GF-D8 (cell line): Measurements from ENCODE around the gene TUBB6.

Experiments
- DNase-seq: peaks from one replicate; lab custom pipeline; 2025; lab: John Stamatoyannopoulos, UW

The TUBB6 gene

DNA sequence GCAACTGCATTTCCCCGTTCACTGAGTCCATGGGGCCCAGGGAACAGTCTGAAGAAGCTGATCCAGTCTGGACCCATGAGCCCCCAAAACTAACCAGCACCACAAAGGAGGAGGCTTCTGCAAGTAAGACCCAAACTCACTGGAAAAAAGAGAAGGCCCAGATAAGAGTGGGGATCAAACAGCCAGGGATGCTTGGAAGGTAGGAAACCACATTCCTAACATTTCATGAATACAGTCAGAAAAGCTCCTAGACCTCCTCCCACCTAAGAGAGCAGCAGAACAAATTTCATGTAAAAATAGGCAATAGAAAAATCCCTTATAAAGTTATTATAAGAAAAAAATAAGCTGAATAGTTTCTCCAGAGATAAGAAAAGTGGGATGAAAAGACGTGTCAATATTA is 30.3 kb downstream of the TUBB6 start:
- no peak for DNase-seq

DNA sequence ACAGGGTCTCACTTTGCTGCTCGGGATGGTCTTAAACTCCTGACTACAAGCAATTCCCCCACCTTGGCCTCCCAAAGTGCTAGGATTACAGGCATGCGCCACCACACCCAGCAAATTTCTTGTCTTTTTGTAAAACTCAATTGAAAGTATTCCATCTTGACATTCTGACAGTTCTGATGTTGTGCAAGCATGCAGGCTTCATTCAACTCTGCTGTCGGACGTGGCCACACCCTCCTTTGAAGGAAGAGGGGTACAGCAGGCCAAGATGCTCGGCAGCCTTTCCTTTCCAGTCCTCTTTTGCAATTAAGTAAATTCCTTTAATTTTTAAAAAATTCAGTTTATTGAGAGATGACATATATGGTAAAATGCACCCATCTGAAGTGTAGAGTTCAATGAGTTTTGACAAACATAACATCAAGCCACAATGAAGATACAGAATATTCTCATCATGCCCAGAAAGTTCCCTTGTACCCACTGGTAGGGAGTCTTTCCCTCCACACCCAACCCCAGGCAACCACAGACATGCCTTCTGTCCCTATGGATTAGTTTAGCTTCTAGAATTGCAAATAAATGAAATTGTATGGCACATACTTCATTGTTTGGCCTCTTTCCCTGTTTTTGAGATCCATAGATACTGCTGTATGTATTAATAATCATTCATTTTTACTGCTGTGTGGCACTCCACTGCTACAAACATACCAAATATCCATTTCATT is 33.1 kb downstream of the TUBB6 start:
- no peak for DNase-seq

DNA sequence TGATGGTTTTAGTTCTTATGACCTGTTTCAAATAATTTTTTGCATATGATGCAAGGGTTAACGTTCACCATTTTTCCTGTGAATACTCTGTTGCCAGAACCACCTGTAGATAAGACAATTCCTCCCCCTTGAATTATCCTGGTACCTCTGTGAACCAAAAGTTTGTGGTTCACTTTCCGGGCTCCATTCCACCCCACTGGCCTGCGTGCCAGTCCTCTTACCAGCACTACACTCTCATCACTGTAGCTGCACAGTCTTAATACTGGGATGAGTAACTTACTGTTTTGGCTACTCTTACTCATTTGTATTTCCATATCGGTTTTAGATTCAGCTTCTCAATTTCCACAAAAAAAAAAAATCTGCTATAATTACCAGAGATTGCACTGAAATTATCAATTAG is 34.6 kb downstream of the TUBB6 start:
- DNase-seq: no peak

DNA sequence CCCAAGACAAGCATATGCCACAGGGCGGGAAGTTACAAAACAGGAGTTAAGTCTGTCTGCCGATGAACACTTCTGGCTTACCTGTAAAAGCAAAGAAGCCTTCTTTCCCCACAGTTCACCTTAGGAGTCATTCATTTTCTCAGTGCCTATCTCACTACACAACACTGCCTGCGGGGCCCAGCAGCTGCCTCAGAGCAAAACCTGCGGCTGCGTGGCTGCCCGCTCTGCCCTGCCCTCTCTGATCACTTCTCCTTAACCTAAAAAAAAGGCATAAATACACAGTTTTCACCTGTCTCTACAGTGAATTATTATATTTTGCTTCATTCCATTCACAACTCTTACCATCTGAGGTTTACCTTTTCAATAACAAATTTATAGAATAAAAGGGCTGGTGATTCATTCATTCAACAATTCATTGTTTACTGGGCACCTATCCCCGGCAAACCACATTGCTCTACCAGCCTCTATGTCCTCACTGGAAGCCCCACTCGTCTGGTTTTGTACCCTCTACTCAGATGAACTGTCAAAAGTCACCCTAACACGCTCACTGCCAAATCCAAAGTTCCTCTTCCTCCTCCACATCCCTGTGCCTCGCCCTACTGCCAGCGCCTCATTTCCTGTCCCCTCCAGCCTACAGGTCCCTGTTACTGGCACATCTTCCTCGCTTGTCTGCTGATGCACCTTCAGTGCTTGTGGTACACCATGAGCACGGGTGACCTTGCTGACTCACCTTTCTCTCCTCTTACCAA is 37.6 kb downstream of the TUBB6 start:
- no peak for DNase-seq

DNA sequence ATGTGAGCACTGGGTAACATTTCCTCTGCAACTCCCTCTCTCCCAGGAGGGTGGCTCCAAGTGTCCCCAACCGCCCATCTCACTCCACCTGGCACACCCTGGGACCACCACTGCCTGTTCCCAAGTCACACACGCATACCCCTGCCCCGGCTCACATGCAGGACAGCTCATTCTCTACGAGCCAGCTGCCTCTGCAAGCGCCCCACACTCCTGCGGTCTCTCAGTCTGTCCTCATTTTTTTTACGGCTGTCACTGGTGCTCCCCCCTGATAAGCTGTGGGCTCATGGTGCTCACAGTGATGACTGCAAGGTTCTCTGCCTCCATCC is 38.2 kb downstream of the TUBB6 start:
- DNase-seq: no peak

DNA sequence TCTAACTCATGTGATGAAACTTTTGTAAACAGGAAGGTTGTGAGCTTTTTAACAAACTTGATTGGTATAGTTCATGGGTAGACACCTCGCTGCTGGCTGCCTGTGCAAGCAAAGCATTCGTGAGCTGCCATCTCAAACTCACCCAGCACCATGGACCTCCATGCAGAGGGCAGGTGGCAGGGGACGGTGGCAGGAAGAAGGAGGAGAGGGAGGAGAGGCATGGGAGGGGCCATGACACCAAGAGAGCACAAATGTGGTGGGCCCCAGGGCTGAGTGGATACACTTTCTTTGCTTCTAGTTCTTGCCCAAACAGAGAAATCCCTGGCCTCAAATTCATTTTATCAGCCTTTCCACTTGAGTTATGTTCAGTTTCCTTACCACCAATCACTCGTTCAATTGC is 39.9 kb downstream of the TUBB6 start:
- no peak for DNase-seq

DNA sequence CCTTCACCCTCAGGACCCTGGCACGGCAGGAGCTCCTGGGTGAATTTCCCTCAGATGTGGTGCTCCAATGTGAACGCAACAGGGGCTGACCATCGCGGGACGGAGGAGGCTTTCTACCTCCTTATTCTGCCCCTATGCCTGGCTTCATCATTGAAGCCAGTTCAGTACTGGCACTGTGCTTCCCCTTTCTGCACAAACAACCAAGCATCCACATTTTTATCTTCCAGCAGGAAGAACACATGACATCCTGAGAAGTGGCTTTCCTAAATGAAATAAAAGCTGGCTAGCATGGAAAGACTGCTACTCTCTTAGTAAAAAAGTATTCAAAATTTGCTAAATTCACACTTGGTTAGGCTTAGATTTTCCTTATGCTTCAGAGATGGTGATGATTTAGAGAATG is 44.1 kb downstream of the TUBB6 start:
- DNase-seq: no peak

DNA sequence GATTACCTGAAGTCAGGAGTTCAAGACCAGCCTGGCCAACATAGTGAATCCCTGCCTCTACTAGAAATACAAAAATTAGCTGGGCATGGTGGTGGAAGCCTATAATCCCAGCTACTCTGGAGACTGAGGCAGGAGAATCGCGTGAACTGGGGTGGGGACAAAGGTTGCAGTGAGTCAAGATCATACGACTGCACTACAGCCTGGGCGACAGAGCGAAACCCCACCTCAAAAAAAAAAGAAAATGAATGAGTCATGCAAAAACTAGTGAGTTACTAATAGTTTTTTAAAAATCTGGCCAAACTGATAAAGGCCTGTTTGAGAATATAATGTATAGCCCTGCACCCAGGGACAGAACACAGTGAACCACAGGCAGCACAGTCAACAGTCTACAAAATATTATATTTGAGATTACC is 51.5 kb downstream of the TUBB6 start:
- DNase-seq: no peak

DNA sequence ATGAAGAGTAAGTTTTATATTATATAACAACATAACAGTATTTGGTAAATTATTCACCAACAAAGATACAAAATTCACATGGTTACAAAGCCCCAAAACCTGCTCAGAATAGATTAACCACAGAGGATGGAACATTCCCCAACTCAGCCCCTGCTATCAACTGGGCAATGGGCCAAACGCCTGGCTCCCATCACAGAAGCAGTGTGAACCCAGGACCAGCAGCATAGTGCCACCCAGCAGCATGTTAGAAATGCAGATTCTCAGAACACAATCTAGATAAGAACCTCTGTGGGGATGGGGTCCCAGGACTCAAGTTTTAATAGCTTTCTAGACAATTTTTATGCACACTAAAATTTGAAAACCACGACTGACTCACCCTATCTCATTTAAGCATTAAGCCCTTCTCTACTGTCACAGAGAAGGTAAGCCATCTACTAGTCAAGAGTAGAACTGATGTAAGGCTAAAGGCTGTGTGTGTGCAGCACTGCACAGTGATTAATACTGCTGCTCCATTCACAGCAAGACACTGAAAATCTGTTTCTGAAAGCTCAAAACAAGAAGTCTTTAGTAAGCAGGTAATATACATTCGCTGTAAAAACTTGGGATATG is 53.8 kb downstream of the TUBB6 start:
- no peak for DNase-seq

DNA sequence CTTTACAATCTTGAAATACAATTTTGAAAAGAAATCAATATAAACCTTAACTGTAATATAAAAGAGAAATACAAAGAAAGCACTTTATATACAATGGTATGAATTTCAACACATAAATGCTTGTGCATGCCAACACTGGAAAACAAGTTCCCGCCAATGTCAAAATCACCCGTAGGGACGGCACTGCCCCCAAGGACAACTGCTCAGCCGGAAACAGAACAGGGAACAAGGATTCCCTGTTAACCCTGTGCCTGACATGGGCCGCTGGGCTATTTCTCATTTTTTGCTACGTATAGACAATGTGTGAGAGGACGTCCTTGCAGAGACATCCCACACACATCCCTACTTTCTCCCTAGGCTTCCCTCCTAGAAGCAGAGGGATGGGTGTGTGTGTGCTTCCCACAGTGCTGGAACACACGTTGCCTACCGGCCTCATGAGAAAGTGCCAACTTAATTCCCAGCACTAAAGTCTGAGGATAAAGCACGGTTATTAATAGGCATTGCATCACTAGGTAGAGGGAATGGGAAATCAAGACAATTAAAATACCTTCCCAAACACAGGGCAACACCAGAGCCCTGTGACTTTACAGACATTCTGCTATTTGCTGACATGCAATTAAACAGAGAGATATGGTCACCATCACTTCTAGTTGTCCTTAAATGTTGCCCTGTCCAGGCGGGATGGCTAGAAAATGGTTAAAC is 54.6 kb downstream of the TUBB6 start:
- DNase-seq: no peak

DNA sequence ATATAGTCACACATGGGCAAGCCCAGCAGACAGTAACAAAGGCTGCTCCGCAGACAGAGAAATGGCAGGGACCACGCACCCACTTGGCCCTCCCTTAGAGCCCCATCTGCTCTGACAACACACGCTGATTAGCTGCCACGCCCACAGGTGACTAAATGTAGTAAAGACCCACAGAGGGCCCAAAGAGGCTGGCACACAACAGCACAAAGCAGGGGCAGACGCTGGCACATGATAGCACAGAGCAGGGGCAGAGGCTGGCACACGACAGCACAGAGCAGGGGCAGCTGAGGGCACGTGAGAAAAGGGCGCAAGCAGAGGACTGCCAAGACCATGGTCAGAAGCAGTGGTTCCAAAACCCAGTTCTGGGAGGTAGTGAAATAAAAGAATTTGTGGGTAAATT is 58.3 kb downstream of the TUBB6 start:
- DNase-seq: no peak

DNA sequence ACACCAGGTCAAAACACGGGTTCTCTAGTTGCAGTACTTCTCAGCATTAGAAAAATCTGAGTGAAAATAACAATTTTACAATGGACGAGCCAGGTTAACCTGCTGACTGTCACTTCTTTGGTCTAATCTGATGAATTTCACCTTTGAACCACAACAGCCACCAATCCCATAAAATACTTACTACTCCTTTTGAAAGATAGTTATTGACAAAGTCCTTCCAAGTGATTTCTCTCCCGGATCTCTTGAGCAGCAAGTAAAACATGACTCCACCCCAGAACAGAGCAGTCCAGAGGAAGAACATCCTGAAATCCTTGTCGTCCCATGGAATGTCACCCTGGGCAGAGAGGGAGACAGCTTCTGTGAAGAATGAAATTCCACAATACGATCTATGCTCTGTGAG is 58.7 kb downstream of the TUBB6 start:
- DNase-seq: no peak

DNA sequence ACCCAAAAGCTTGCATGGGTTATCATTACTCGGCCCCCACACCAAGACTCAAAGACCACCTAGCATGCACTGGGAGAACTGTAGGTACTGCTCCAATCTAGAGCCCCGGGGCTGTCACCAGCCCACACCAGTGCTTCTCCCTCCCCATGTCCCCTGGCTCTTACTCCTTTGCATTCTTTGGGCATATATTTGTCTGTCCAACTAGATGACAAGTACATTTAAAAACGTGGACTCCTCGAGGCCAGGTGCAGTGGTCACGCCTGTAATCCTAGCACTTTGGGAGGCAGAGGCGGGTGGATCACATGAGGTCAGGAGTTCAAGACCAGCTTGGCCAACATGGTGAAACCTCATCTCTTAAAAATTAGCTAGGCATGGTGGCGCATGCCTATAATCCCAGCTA is 61.2 kb downstream of the TUBB6 start:
- no peak for DNase-seq

DNA sequence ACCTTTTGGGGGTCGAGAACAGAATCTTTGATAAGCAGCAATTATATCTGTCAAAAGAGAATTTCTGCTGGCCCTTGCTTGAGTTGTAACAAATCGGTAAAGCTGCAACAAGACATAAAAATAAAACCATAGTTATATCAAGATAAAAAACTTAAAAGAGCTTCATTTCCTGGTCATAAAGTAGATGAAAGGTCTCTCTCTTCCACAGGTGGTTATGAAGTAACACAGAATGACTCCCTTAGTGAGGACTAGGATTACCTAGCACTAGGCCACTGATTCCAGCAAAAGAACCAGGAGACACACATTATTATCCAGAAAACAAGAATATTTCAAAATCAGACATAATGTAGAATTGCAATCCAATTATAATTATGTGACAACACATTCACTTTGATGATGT is 63.5 kb downstream of the TUBB6 start:
- no peak for DNase-seq

DNA sequence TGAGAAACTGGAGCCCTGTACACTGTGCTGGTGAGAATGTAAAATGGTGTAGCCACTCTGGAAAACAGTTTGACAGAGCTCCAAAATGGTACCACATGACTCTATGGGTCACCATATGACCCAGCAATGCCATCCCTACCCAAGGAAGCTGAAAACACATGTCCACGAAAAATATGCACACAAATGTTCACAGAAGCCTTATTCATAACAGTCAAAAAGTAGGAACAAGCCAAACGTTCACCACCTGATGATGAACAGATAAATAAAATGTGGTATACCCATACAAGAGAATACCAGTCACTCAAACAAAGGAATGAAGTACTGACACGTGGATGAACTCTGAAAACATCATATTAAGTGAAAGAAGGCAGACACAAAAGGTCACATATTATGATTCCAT is 64.4 kb downstream of the TUBB6 start:
- DNase-seq: no peak

DNA sequence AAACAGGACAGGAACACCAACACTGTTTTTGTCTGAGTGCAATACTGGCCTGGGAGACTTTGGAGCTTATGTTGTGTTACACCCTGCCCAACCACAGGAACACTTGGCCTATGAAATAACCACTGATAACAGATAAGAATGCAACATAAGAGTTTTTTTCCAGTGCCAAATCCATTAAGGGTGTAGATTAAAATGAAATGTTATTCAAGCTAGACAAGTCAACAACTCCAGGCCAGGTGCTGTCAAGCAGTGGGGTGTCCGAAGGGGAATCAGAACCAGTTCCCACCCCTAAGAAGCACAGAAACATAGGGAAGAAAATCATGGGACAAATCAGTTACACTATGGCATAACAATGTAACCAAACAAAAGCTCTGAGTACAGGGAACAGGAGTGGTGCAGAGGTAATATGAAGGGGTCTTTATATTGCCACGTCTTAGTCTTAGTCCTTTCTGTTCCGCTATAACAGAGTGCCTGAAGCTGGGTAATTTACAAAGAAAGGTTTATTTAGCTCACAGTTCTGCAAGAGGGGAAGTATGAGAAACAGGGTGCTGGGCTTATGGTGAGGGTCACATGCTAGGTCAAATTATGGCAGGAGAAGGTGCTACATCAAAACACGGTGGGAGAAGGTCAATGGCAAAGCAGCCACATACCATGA is 65.2 kb downstream of the TUBB6 start:
- DNase-seq: peak; percentile 58

DNA sequence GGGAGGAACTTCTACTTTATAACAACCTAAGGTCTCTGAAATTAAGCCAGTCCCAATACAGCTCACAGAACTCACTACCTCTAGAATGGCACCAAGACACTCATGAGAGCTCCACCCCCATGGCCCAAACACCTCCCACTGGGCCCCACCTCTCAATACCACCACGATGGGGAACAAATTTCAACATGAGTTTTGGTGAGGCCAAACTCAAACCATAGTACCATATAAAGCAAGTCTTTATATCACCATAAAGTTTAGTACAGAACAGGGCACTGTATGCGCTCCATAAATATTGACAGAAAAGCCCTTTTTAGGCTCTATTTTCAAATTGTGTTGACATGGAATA is 65.7 kb downstream of the TUBB6 start:
- no peak for DNase-seq

DNA sequence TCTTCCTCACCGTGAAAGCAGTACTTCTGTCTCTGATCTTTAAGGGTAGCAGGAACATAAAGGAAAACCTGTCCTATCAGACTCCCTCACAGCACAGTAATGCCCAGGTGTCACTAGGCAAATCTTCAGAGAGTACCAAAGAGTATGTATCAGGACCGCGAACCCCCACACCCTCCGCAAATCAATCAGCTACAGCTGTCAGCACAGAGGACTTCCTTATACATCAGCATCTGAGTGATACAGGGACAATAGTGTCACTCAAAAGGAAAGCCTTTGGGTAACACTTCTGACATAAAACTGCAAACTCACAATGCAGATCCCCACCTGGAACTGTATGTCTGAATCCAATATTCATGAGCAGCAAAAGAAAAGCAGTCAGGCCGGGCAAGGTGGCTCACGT is 66.4 kb downstream of the TUBB6 start:
- DNase-seq: no peak
